Gastroesophageal sphincter (tissue), 4 donors: ENCODE measurements around the gene SHISA6. TPM values are rescaled to one million over a fixed set of nuclear protein-coding genes. Genes with fewer than 3 reads are reported as not detected.

ENCODE experiments used
- ATAC-seq: fragments of 150-250 bp; one replicate; pipeline ENCODE4 v1.9.1; 2016; ENCODE audit warnings: mild to moderate bottlenecking, moderate library complexity
- H3K27ac ChIP-seq, 4 donors: fragments of 200-600 bp; sonication (generic) in 3 of 4; 1 replicate in 3 of 4; 2 replicates in 1 of 4; pipeline ENCODE4 v1.5.1; 2016 to 2019
- H3K27me3 ChIP-seq: fragments of 200-600 bp; sonication (generic); one replicate; pipeline ENCODE4 v1.5.1; 2019
- H3K36me3 ChIP-seq, 2 donors: fragments of 200-600 bp; sonication (generic); one replicate each; pipeline ENCODE4 v1.5.1; 2019; ENCODE audit warnings: control low read depth in 1 of 2
- H3K4me1 ChIP-seq, 3 donors: fragments of 200-600 bp; sonication (generic); 1 replicate in 2 of 3; 2 replicates in 1 of 3; pipeline ENCODE4 v1.5.1; 2016 to 2019; ENCODE audit warnings: control low read depth in 2 of 3
- H3K4me3 ChIP-seq, 2 donors: fragments of 200-600 bp; sonication (generic); one replicate each; pipeline ENCODE4 v1.5.1; 2019; ENCODE audit warnings: mild to moderate bottlenecking in 1 of 2, moderate library complexity in 1 of 2
- H3K9me3 ChIP-seq, 3 donors: fragments of 200-600 bp; sonication (generic); one replicate each; pipeline ENCODE4 v1.5.1; 2017 to 2019; ENCODE audit warnings: control low read depth in 2 of 3
- EP300 ChIP-seq: sonication (generic); formaldehyde crosslinking; IDR thresholded peaks from one replicate; pipeline ENCODE4 v1.6.1; 2017; ENCODE audit warnings: antibody characterized with exemption, mild to moderate bottlenecking
- POLR2A ChIP-seq, 2 donors: fragments of 450-650 bp; IDR thresholded peaks; one replicate each; pipeline ENCODE4 v1.6.1; 2017; ENCODE audit warnings: antibody characterized with exemption in 2 of 2, mild to moderate bottlenecking in 2 of 2, moderate library complexity in 1 of 2
- POLR2AphosphoS5 ChIP-seq: sonication (generic); formaldehyde crosslinking; IDR thresholded peaks from one replicate; pipeline ENCODE4 v1.6.1; 2017; ENCODE audit warnings: antibody characterized with exemption
- WGBS, 2 donors: methylation state at CpG; one replicate each; pipeline ENCODE4 v1.1.5; 2018; ENCODE audit warnings: low coverage in 1 of 2; 5-methylcytosine and 5-hydroxymethylcytosine counted together
- total RNA-seq, 4 donors: library from RNA; depleted of rRNA; stranded (reverse); fragments of >200 nt; gene quantifications; one replicate each; pipeline ENCODE4 v1.1.0, GENCODE V29; 2016
- TF ChIP-seq, protein P1 (sequence below), 4 experiments: fragments of 200-600 bp in 2 of 4; fragments of 450-650 bp in 2 of 4; sonication (generic) in 1 of 4; IDR thresholded peaks; one replicate each; pipeline ENCODE4 v1.5.1; 2017 to 2019; ENCODE audit warnings: antibody characterized with exemption in 4 of 4, mild to moderate bottlenecking in 2 of 4, moderate library complexity in 2 of 4

SHISA6 gene
- total RNA-seq, 4 donors from 2014 or later: 0.31 to 1.5 (median 0.90) TPM

GRCh38 chr17:11239379-11239970 lies 1.5 kb upstream of the SHISA6 start:
- WGBS, 2 donors: 17 to 23% methylated on average over 8 of the region's 16 CpGs
- Histone ChIP-seq H3K27me3 (peaks cover 72% of the 10 kb centered on the region), H3K36me3 (no peaks in the 10 kb centered on the region), H3K9me3 (peaks cover 0 to 3% (median 0%) of the 10 kb centered on the region in 3 donors), H3K4me3 (peak overlapping the region in 1 of 2 donors; percentile 52), H3K4me1 (peaks cover 0 to 16% (median 4%) of the 10 kb centered on the region in 3 donors), H3K27ac (no peak overlapping the region)
- TF ChIP-seq EP300 (no peak), POLR2A (IDR thresholded peaks at IDR 0.05) (no peak), POLR2AphosphoS5 (no peak)
- TF ChIP-seq, protein P1, sequence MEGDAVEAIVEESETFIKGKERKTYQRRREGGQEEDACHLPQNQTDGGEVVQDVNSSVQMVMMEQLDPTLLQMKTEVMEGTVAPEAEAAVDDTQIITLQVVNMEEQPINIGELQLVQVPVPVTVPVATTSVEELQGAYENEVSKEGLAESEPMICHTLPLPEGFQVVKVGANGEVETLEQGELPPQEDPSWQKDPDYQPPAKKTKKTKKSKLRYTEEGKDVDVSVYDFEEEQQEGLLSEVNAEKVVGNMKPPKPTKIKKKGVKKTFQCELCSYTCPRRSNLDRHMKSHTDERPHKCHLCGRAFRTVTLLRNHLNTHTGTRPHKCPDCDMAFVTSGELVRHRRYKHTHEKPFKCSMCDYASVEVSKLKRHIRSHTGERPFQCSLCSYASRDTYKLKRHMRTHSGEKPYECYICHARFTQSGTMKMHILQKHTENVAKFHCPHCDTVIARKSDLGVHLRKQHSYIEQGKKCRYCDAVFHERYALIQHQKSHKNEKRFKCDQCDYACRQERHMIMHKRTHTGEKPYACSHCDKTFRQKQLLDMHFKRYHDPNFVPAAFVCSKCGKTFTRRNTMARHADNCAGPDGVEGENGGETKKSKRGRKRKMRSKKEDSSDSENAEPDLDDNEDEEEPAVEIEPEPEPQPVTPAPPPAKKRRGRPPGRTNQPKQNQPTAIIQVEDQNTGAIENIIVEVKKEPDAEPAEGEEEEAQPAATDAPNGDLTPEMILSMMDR (IDR thresholded peaks at IDR 0.05): no peak
- peak; percentile 25 for ATAC-seq

GRCh38 chr17:11240041-11240840 lies 772 bp upstream of the SHISA6 start:
- peaks cover 0 to 16% (median 4%) of the 10 kb centered on the region in 3 donors for H3K4me1 ChIP-seq
- peak; percentile 26 for ATAC-seq
- H3K4me3 ChIP-seq: peak overlapping the region in 1 of 2 donors; percentile 52
- H3K27ac ChIP-seq: peak overlapping the region in 1 of 4 donors; percentile 35
- no peak for TF ChIP-seq EP300
- no peak for TF ChIP-seq POLR2AphosphoS5
- TF ChIP-seq, protein P1 (IDR thresholded peaks at IDR 0.05): no peak
- TF ChIP-seq POLR2A (IDR thresholded peaks at IDR 0.05): no peak
- H3K36me3 ChIP-seq: no peaks in the 10 kb centered on the region
- peaks cover 79% of the 10 kb centered on the region for H3K27me3 ChIP-seq
- no CpG with 5 or more reads among the region's 90 CpGs for WGBS, 2 donors
- H3K9me3 ChIP-seq: no peaks in the 10 kb centered on the region

DNA sequence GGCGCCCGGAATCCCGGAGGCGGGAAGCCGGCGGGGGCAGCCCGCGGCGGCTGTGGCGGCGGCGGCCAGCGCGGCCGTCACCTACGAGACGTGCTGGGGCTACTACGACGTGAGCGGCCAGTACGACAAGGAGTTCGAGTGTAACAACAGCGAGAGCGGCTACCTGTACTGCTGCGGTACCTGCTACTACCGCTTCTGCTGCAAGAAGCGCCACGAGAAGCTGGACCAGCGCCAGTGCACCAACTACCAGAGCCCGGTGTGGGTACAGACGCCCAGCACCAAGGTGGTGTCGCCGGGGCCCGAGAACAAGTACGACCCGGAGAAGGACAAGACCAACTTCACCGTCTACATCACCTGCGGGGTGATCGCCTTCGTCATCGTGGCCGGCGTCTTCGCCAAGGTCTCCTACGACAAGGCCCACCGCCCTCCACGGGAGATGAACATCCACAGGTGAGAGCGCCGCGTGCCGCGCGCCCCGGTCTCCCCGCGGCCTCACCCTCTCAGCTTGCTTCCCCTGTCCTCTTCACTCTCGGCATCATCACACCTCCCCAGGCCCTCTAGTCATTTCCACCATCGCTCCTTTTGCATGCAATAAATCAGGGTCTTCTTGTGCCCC lies 706 bp downstream of the SHISA6 start:
- no peaks in the 10 kb centered on the region for H3K9me3 ChIP-seq
- no peaks in the 10 kb centered on the region for H3K36me3 ChIP-seq
- H3K27ac ChIP-seq: no peak overlapping the region
- peaks cover 88% of the 10 kb centered on the region for H3K27me3 ChIP-seq
- peak overlapping the region in 1 of 2 donors; percentile 52 for H3K4me3 ChIP-seq
- H3K4me1 ChIP-seq: peaks cover 0 to 16% (median 4%) of the 10 kb centered on the region in 3 donors
- TF ChIP-seq, protein P1 (IDR thresholded peaks at IDR 0.05): no peak
- ATAC-seq: no peak
- 9 to 15% methylated on average over 12 to 30 of the region's 58 CpGs for WGBS, 2 donors

DNA sequence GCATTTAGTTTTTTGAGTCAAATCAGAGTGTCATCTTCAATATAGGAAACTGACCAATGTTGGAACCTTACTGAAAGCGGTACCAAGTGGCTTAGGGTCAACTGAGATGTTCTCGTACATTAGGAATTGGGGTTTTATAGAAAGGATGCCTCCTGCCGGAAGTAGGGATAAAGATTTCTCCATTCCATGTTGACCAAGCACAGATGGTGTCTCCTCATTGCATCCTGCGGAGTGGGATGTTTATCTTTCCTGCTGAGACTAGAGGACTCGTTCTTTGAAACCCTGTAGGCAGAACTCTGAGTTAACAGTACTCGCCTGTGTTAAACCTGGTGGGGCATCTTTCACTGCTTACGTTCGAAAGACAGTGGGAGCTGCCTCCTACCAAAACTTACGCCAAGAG lies 1.4 kb downstream of the SHISA6 start:
- peaks cover 0 to 16% (median 4%) of the 10 kb centered on the region in 3 donors for H3K4me1 ChIP-seq
- H3K4me3 ChIP-seq: no peak overlapping the region
- no peaks in the 10 kb centered on the region for H3K9me3 ChIP-seq
- no peaks in the 10 kb centered on the region for H3K36me3 ChIP-seq
- ATAC-seq: no peak
- TF ChIP-seq EP300: no peak
- TF ChIP-seq, protein P1 (IDR thresholded peaks at IDR 0.05): no peak
- TF ChIP-seq POLR2A (IDR thresholded peaks at IDR 0.05): no peak
- no peak for TF ChIP-seq POLR2AphosphoS5
- WGBS, 2 donors: 25 to 49% methylated on average over 7 to 8 of the region's 9 CpGs
- no peak overlapping the region for H3K27ac ChIP-seq
- peaks cover 95% of the 10 kb centered on the region for H3K27me3 ChIP-seq
